Calu3 (cell line): ENCODE results near the gene ZEB2. TPM values are rescaled to one million over a fixed set of nuclear protein-coding genes. Genes with fewer than 3 reads are reported as not detected.
A peak's percentile ranks its signal among the peaks of the same experiment; 100 is the strongest.

Experiments used
- Bru-seq: library from RNA; stranded (reverse); fragments of 400-500 nt; gene quantifications from one replicate; lab custom pipeline; 2021; lab: Mats Ljungman, UMichigan
- BruChase-seq, 2 experiments: library from RNA; stranded (reverse); fragments of 400-500 nt; gene quantifications; one replicate each; lab custom pipeline; 2021; lab: Mats Ljungman, UMichigan
- BruUV-seq: library from RNA; stranded (reverse); fragments of 400-500 nt; replicated peaks from 2 replicates; lab custom pipeline; 2021; lab: Mats Ljungman, UMichigan
- CTCF ChIA-PET: fragments of 300-600 bp; sonication (Branson Sonifier 250); formaldehyde crosslinking; loops from one replicate; lab custom pipeline; 2022; ENCODE audit warnings: antibody characterized with exemption; lab: Charles Lee
- DNase-seq: peaks from one replicate; pipeline ENCODE4 v3.0.0; 2022
- H3K27ac Mint-ChIP-seq: one replicate; pipeline ENCODE4 v1.8.0; 2022; ENCODE audit warnings: mixed read lengths; ENCODE audit not compliant: unreplicated experiment
- H3K27me3 Mint-ChIP-seq: one replicate; pipeline ENCODE4 v1.8.0; 2022; ENCODE audit warnings: mixed read lengths; ENCODE audit not compliant: unreplicated experiment
- H3K36me3 Mint-ChIP-seq: one replicate; pipeline ENCODE4 v1.8.0; 2022; ENCODE audit warnings: mild to moderate bottlenecking, moderate library complexity, mixed read lengths; ENCODE audit not compliant: insufficient read depth, unreplicated experiment
- H3K4me1 Mint-ChIP-seq: one replicate; pipeline ENCODE4 v1.8.0; 2022; ENCODE audit warnings: mild to moderate bottlenecking, low read depth, mixed read lengths; ENCODE audit not compliant: unreplicated experiment
- H3K4me3 Mint-ChIP-seq: one replicate; pipeline ENCODE4 v1.8.0; 2022; ENCODE audit warnings: mild to moderate bottlenecking, low read depth, moderate library complexity, mixed read lengths; ENCODE audit not compliant: unreplicated experiment
- H3K9me3 Mint-ChIP-seq: one replicate; pipeline ENCODE4 v1.8.0; 2022; ENCODE audit warnings: low read depth, mixed read lengths; ENCODE audit not compliant: unreplicated experiment
- intact Hi-C: fragments of 100-400 bp; cut with micrococcal nuclease; formaldehyde crosslinking; loops from one replicate; pipeline ENCODE4 v1.10.0; 2022; ENCODE audit not compliant: unreplicated experiment
- long read RNA-seq: library from polyadenylated mRNA; stranded (forward); transcript quantifications from one replicate; pipeline ENCODE4 v2.0.0, GENCODE V29; 2022
- total RNA-seq: library from RNA; stranded (reverse); gene quantifications from 2 replicates; pipeline ENCODE4 v1.2.3, GENCODE V29; 2022
- TF ChIP-seq, protein P1 (sequence below): fragments of 200-600 bp; IDR thresholded peaks from one replicate; pipeline ENCODE4 v1.8.0; 2022; ENCODE audit warnings: antibody characterized with exemption; ENCODE audit not compliant: unreplicated experiment

Gene ZEB2
- total RNA-seq (0.32 and 0.97 TPM in 2 replicates), Bru-seq, nascent RNA (percentile 19 among the genes with signal in this experiment), BruChase-seq, experiment 1, labeled RNA remaining after a 6-hour chase (percentile 10 among the genes with signal in this experiment), BruChase-seq, experiment 2, labeled RNA remaining after a 2-hour chase (percentile 10 among the genes with signal in this experiment)
- long read RNA-seq, result 0 reads

DNA sequence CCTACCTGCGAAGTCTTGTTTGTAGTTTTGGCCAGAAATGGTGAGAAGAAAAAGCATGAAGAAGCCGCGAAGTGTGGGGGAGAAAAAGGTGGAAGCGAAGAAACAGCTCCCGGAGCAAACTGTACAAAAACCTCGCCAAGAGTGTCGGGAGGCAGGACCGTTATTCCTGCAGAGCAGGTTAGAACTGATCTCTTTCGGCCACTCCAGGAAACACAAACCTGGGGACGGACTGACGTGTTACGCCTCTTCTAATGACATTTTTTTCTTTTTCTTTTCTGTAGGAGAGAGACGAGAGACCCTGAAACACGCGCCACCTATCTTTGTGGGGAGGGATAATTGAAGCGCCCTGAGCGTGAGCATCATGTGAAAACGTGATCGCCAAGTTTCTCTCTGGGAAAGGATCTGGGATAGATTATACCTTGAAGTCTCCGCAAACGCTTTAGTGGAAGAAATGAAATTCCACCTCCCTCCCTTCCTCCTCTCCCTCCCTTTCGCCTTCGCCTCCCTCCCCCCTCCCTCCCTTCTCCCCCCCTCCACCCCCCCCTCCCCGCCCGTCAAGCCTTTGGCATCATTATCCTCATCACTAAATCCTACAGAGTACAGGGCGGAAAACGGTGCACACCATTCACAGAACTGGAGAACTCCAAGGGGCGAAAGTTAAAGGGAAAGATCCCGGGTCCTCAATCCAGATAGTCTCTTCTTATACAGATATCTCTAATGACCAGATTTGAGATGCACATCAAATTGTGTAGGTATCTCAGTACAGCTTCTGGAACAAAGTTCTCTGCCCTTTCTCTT lies at the start of gene ZEB2:
TSS of gene ZEB2 (minus strand) at position 186 of the 798 bp plus-strand sequence. CDS start 2,769 bp downstream, outside the sequence.
- Mint-ChIP-seq H3K4me3 (no peak within 1 kb of the TSS), H3K4me1 (peaks cover 14% of the 10 kb centered on the region), H3K36me3 (peaks cover 19% of the 10 kb centered on the region), H3K27me3 (peaks cover 10% of the 10 kb centered on the region), H3K9me3 (no peaks in the 10 kb centered on the region), H3K27ac (no peak within 1 kb of the TSS)
- TF ChIP-seq, protein P1, sequence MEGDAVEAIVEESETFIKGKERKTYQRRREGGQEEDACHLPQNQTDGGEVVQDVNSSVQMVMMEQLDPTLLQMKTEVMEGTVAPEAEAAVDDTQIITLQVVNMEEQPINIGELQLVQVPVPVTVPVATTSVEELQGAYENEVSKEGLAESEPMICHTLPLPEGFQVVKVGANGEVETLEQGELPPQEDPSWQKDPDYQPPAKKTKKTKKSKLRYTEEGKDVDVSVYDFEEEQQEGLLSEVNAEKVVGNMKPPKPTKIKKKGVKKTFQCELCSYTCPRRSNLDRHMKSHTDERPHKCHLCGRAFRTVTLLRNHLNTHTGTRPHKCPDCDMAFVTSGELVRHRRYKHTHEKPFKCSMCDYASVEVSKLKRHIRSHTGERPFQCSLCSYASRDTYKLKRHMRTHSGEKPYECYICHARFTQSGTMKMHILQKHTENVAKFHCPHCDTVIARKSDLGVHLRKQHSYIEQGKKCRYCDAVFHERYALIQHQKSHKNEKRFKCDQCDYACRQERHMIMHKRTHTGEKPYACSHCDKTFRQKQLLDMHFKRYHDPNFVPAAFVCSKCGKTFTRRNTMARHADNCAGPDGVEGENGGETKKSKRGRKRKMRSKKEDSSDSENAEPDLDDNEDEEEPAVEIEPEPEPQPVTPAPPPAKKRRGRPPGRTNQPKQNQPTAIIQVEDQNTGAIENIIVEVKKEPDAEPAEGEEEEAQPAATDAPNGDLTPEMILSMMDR, result no peak
- intact Hi-C loops, result loop anchor here (2.0 to 10.0 kb wide), 3 partner anchors 195 to 1235 kb away; no protein-coding TSS in a partner anchor
- CTCF ChIA-PET, result no interaction called here
- BruUV-seq, result no TSS peak
- DNase-seq, result peak; percentile 8

DNA sequence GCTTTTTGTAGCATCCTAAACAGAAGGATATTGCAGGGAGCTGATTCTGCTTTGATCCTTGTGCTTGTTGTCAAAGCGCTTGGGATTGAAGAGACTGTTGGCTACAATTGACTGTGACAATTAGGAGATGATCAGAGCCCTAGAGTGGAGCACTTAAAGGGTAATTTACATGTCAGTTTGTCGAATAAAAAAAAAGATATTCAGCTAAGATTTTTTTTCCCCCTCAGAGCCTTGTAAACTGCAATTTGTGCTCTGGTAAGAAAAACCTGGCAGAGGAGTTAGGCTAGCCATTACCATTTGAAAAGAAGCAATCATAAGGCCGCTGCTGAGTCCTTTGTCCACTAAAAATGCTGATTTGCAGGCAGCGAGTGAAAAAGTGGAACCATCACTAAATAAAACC lies 47.8 kb upstream of the ZEB2 start:
- DNase-seq, result no peak
- no peaks in the 10 kb centered on the region for H3K36me3 Mint-ChIP-seq
- BruUV-seq, result no TSS peak
- no peaks in the 10 kb centered on the region for H3K9me3 Mint-ChIP-seq
- H3K4me3 Mint-ChIP-seq, result no peak overlapping the region
- no peaks in the 10 kb centered on the region for H3K4me1 Mint-ChIP-seq
- TF ChIP-seq, protein P1, result no peak
- intact Hi-C loops, result no loop called here
- H3K27me3 Mint-ChIP-seq, result no peaks in the 10 kb centered on the region
- no peak overlapping the region for H3K27ac Mint-ChIP-seq
- CTCF ChIA-PET, result no interaction called here

DNA sequence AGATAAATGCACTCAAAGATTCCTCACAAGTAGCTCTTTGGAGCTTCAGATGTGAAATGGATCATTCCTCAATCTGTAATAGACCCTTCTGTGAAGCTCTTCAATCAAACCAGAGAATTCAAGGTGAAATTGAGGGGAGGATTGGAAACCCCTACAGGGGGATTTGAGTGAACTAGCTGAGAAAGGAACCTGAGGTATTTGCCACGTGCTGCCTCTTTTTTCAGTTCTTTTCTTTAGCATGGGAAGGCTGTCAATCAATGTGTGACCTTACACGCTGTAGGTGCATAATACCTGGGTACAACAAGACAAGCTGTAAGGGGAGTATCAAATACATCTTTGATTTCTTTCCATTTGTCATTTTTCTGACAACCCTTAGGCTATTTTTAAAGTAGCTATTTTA lies 46.5 kb upstream of the ZEB2 start:
- CTCF ChIA-PET, result no interaction called here
- TF ChIP-seq, protein P1, result no peak
- no peak for DNase-seq
- Mint-ChIP-seq H3K4me1 (no peaks in the 10 kb centered on the region), H3K27ac (no peak overlapping the region), H3K27me3 (no peaks in the 10 kb centered on the region), H3K4me3 (no peak overlapping the region), H3K36me3 (no peaks in the 10 kb centered on the region), H3K9me3 (no peaks in the 10 kb centered on the region)
- intact Hi-C loops, result no loop called here
- no TSS peak for BruUV-seq

DNA sequence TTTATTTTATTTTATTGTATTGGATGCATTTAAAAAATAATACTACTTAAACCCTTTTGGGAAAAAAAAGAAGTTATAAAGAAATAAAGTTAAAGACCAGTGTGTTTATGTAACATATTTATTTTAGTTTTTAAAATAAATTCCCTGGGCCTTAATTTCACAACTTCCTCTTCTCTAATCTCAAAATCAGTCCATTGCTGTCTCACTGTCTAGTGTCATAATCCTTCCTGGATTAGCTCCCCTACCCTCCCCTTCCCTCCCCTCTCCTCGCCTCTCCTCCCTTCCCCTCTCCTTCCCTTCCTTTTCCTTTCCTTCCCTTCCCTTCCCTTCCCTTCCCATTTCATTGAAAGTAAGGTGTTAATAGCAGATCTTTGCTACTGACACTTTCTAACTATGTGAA lies 40.3 kb upstream of the ZEB2 start:
- Mint-ChIP-seq H3K27me3 (no peaks in the 10 kb centered on the region), H3K9me3 (no peaks in the 10 kb centered on the region), H3K4me3 (no peak overlapping the region), H3K27ac (no peak overlapping the region), H3K36me3 (no peaks in the 10 kb centered on the region), H3K4me1 (no peaks in the 10 kb centered on the region)
- no TSS peak for BruUV-seq
- no peak for DNase-seq
- CTCF ChIA-PET, result no interaction called here
- TF ChIP-seq, protein P1, result no peak
- intact Hi-C loops, result no loop called here
